ENCODE data around the gene CLASP2.
"Not testable (repeated sequence)": the region's sequence is repeated elsewhere in the genome, so short reads cannot be mapped to it uniquely, and the experiment has no call there.

CLASP2 gene

DNA sequence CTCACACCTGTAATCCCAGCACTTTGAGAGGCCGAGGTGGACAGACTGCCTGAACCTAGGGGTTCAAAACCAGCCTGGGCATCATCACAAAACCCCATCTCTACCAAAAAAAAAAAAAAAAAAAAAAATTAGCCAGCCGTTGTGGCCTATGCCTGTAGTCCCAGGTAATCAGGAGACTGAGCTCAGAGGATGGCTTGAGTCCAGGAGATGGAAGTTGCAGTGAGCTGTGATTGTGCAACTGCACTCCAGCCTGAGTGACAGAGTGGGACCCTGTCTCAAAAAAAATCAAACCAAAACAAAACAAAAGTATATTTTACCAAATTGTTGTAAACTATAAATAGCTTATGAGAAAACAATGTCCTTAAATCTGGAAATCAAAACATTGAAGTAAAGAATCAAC is 243.2 kb downstream of the CLASP2 start:
- TF ChIP-seq, protein P1, sequence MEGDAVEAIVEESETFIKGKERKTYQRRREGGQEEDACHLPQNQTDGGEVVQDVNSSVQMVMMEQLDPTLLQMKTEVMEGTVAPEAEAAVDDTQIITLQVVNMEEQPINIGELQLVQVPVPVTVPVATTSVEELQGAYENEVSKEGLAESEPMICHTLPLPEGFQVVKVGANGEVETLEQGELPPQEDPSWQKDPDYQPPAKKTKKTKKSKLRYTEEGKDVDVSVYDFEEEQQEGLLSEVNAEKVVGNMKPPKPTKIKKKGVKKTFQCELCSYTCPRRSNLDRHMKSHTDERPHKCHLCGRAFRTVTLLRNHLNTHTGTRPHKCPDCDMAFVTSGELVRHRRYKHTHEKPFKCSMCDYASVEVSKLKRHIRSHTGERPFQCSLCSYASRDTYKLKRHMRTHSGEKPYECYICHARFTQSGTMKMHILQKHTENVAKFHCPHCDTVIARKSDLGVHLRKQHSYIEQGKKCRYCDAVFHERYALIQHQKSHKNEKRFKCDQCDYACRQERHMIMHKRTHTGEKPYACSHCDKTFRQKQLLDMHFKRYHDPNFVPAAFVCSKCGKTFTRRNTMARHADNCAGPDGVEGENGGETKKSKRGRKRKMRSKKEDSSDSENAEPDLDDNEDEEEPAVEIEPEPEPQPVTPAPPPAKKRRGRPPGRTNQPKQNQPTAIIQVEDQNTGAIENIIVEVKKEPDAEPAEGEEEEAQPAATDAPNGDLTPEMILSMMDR (IDR thresholded peaks at IDR 0.05; ENCODE audit: insufficient read depth, missing control alignments): no peak
- no peak for FAIRE-seq
- DNase-seq (ENCODE audit: insufficient read length, low spot score): no peak

DNA sequence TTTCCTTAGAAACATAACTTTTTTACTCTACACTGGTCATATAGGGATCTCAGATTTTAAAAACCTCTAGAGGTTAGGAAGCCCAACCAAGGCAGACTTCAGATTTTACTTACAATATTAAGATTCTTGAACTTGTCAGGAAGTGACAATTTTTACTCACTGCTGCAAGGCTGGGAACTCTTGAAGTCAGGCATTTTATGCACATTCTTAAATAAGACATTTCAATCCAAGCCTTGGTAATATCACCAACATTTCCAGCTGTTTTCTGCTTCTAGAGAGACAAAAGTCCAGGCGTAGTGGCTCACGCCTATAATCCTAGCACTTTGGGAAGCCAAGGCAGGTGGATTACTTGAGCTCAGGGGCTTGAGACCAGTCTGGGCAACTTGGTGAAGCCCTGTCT is 244.2 kb downstream of the CLASP2 start:
- TF ChIP-seq, protein P1 (IDR thresholded peaks at IDR 0.05; ENCODE audit: insufficient read depth, missing control alignments): no peak
- FAIRE-seq: no peak
- no peak for DNase-seq (ENCODE audit: insufficient read length, low spot score)

DNA sequence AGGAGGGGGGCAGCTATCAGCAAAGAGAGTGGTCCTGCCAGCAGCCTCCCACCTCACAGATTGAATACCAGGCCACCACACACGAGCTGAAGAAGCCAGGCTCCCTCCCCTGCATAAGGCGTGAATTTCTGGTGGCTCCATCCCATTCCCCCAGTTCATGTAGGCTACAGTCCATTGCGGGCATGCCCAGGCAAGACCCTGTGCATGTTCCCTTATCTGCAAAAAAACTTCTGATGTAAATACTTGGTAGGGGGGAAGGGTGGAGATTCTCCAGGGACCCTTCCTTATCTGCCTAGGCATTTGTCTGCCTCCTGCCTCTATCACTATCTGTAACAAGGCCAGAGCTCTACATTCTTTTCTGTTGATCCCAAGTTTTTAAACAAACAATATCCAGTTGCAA is 250.3 kb downstream of the CLASP2 start:
- TF ChIP-seq, protein P1 (IDR thresholded peaks at IDR 0.05; ENCODE audit: insufficient read depth, missing control alignments): no peak
- DNase-seq (ENCODE audit: insufficient read length, low spot score) (no peak), FAIRE-seq (no peak)

DNA sequence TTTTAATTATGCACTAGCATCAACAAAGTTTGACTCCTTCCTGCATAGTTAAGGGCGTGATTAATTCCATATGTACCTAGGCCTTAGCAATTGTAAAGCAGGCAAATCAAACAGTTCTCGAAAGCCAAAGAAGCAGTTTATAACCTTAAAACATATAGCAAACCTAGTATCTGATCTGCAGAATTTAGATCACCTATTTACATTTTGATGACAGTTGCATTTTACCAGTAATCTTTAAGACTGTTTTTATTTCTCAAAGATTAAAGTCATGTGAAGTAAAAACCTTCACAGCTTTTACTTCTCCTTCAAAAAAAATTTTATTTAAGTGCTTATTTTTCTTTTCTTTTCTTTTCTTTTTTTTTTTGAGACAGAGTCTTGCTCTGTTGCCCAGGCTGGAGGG is 257.0 kb downstream of the CLASP2 start:
- FAIRE-seq: no peak
- TF ChIP-seq, protein P1 (IDR thresholded peaks at IDR 0.05; ENCODE audit: insufficient read depth, missing control alignments): no peak

DNA sequence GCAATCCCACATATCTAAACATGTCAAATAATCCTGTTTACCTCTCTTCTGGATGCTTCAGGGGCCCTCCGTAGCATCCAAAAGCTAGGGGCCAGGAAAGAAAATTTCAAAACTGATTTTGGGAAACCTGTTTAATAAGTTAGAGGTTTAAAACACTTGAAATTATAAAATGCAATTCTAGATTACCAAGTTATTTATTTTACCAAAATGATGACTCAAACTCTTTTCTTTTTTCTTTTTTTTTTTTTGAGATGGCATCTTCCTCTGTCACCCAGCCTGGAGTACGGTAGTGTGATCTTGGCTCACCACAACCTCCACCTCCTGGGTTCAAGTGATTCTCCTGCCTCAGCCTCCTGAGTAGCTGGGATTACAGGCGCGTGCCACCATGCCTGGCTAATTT is 258.5 kb downstream of the CLASP2 start:
- DNase-seq (ENCODE audit: insufficient read length, low spot score); FAIRE-seq: not testable (repeated sequence)

More for the DNA sequence above, 257.0 kb downstream of the CLASP2 start:
- no peak for DNase-seq (ENCODE audit: insufficient read length, low spot score)

DNA sequence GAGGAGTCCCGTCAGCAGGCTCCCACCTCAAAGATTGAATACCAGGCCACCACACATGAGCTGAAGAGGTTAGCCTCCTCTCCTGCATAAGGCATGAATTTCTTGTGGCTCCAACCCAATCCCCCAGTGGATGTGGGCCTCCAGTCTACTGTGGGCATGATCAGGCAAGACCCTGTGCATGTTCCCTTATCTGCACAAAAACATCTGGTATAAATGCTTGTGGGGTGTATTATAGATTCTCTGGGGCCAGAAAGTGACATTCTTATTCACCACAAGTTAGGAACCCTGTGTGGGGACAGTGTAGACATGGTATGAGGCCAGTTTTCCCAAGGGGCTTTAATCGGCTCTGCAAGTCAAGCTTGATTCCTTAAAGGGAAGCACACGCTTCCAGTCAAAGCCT is 259.6 kb downstream of the CLASP2 start:
- FAIRE-seq (no peak), DNase-seq (ENCODE audit: insufficient read length, low spot score) (no peak)
- TF ChIP-seq, protein P1 (IDR thresholded peaks at IDR 0.05; ENCODE audit: insufficient read depth, missing control alignments): no peak

DNA sequence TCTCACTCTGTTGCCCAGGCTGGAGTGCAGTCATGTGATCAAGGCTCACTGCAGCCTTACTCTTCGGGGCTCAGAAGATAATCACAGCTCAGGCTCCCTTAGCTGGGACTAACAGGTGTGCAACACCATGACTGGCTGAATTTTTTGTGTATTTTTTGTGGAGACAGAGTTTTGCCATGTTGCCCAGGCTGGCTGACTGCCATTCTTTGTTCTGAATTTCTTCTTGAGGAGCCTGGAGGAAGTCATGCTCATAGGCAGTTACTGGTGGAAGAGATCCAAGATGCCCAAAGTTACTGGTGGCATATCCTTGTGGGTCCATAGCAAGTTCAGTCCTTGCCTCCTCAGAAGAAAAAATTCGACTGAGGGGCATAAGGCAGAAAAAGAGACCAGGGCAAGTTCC is 261.3 kb downstream of the CLASP2 start:
- DNase-seq (ENCODE audit: insufficient read length, low spot score): no peak
- FAIRE-seq: no peak
- TF ChIP-seq, protein P1 (IDR thresholded peaks at IDR 0.05; ENCODE audit: insufficient read depth, missing control alignments): no peak

DNA sequence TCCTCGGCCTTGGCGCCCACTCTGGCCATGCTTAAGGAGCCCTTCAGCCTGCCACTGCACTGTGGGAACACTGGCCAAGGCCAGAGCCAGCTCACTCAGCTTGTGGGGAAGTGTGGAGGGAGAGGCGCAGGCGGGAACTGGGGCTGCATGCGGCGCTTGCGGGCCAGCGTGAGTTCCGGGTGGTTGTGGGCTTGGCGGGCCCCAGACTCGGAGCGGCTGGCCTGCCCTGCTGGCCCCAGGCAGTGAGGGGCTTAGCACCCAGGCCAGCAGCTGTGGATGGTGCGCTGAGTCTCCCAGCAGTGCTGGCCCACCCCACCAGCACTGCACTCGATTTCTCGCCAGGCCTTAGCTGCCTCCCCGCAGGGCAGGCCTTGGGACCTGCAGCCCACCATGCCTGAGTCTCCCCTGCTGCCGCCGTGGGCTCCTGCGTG is 264.7 kb downstream of the CLASP2 start:
- DNase-seq (ENCODE audit: insufficient read length, low spot score) (no peak), FAIRE-seq (no peak)
- TF ChIP-seq, protein P1 (IDR thresholded peaks at IDR 0.05; ENCODE audit: insufficient read depth, missing control alignments): no peak

DNA sequence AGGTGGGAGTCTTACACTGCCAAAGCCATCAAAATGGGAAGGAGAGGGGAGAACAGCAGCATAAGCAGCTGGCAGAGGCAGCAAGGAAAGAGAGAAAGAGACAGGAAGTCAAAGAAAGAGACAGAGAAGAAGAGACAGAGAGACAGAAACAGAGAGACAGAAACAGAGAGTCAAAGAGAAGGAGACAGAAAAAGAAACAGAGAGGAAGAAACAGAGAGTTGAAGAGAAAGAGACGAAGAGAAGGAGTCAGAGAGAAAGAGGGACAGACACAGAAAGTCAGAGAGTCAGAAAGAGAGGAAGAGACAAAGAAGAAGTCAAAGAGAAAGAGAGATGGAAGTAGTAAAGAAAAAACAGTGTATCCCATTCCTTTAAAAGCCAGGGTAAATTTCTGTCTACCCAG is 266.1 kb downstream of the CLASP2 start:
- DNase-seq (ENCODE audit: insufficient read length, low spot score); FAIRE-seq: not testable (repeated sequence)

Data from D721Med (cell line).